ENCODE results near the gene TEX13A. TPM values are rescaled to one million over a fixed set of nuclear protein-coding genes. Genes with fewer than 3 reads are reported as not detected.

Gene TEX13A
- total and polyA plus RNA-seq, 2 of the 13 experiments (the other 11 are each of a cell fraction or from before 2014, with no cell fraction given): not detected

GRCh38 chrX:105266456-105266855, 46.0 kb upstream of the TEX13A start:
- H3K36me3 ChIP-seq (replicated peaks in 1 of 2; ENCODE audit: control insufficient read depth in 1 of 2, insufficient read depth in 2 of 2, low read length in 2 of 2): no peaks in the 10 kb centered on the region
- intact Hi-C loops (cut with micrococcal nuclease; ENCODE audit: unreplicated experiment) (no loop called here), in situ Hi-C loops (cut with HindIII; ENCODE audit: extremely low pct_ligation_motif_present, low pct_unique_long_range_greater_than_20kb) (no loop called here)
- POLR2A ChIA-PET: no interaction called here
- no peak for FAIRE-seq
- H3K9me3 ChIP-seq (ENCODE audit: low read length): no peaks in the 10 kb centered on the region
- 7% methylated on average over 1 of the region's 1 CpG for WGBS (ENCODE audit: low lambda C conversion rate)
- no peak overlapping the region for H3K4me3 ChIP-seq (replicated peaks in 1 of 3; ENCODE audit: insufficient read depth in 1 of 3, low read depth in 2 of 3, low read length in 3 of 3)
- DNase-seq (ENCODE audit: low spot score): no peak
- no TSS peak for BruUV-seq (replicated peaks)
- H3K27ac ChIP-seq (ENCODE audit: extremely low read length, insufficient read depth, low read length): no peak overlapping the region
- no peak overlapping the region for H3K4me2 ChIP-seq (ENCODE audit: low read depth, low read length)
- no peak overlapping the region for H2AFZ ChIP-seq (ENCODE audit: low read length)
- H3K4me1 ChIP-seq (ENCODE audit: insufficient read depth, low read length): no peaks in the 10 kb centered on the region
- CTCF ChIA-PET (ENCODE audit: low intra/inter-chr PET ratio, low total read pairs): no interaction called here
- no peak overlapping the region for H3K9ac ChIP-seq (ENCODE audit: insufficient read depth, low read depth, low read length)
- H3K79me2 ChIP-seq (ENCODE audit: insufficient read depth, low read length): no peaks in the 10 kb centered on the region
- no peaks in the 10 kb centered on the region for H4K20me1 ChIP-seq (ENCODE audit: insufficient read depth, low read length)
- ATAC-seq: no peak
- H3K27me3 ChIP-seq (ENCODE audit: control insufficient read depth in 1 of 2, insufficient read depth in 2 of 2, low read length in 2 of 2): no peaks in the 10 kb centered on the region
- no peak for TF ChIP-seq CCDC6 (CRISPR knock-in tag; IDR thresholded peaks at IDR 0.05)
- TF ChIP-seq, protein P1, sequence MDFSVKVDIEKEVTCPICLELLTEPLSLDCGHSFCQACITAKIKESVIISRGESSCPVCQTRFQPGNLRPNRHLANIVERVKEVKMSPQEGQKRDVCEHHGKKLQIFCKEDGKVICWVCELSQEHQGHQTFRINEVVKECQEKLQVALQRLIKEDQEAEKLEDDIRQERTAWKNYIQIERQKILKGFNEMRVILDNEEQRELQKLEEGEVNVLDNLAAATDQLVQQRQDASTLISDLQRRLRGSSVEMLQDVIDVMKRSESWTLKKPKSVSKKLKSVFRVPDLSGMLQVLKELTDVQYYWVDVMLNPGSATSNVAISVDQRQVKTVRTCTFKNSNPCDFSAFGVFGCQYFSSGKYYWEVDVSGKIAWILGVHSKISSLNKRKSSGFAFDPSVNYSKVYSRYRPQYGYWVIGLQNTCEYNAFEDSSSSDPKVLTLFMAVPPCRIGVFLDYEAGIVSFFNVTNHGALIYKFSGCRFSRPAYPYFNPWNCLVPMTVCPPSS (IDR thresholded peaks at IDR 0.05): no peak
- TF ChIP-seq NFYB (CRISPR knock-in tag; IDR thresholded peaks at IDR 0.05): no peak
- TF ChIP-seq, protein P2, sequence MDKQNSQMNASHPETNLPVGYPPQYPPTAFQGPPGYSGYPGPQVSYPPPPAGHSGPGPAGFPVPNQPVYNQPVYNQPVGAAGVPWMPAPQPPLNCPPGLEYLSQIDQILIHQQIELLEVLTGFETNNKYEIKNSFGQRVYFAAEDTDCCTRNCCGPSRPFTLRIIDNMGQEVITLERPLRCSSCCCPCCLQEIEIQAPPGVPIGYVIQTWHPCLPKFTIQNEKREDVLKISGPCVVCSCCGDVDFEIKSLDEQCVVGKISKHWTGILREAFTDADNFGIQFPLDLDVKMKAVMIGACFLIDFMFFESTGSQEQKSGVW (CRISPR knock-in tag; IDR thresholded peaks at IDR 0.05; ENCODE audit: borderline replicate concordance): no peak
- no peak for TF ChIP-seq ARID5B (CRISPR knock-in tag; IDR thresholded peaks at IDR 0.05)
- no peak for TF ChIP-seq E2F5 (CRISPR knock-in tag; conservative IDR thresholded peaks at IDR 0.05)
- no peak for TF ChIP-seq SNAI1 (CRISPR knock-in tag; IDR thresholded peaks at IDR 0.05; ENCODE audit: borderline replicate concordance)
- no peak for TF ChIP-seq PBX3 (CRISPR knock-in tag; IDR thresholded peaks at IDR 0.05; ENCODE audit: borderline replicate concordance)
- TF ChIP-seq ZBED4 (CRISPR knock-in tag; IDR thresholded peaks at IDR 0.05; ENCODE audit: borderline replicate concordance): no peak
- no peak for TF ChIP-seq FOXC1 (CRISPR knock-in tag; IDR thresholded peaks at IDR 0.05; ENCODE audit: borderline replicate concordance)
- TF ChIP-seq NFKBIZ (CRISPR knock-in tag; IDR thresholded peaks at IDR 0.05): no peak
- no peak for TF ChIP-seq ZFP36 (IDR thresholded peaks at IDR 0.05; ENCODE audit: borderline replicate concordance, low read depth, low read length, partially characterized antibody)
